ENCODE results near the gene RBFOX2.
A peak's percentile ranks its signal among the peaks of the same experiment; 100 is the strongest.

RBFOX2 gene

GRCh38 chr22:35938226-35938625 is 90.4 kb downstream of the RBFOX2 start:
- Histone ChIP-seq H3K27me3 (ENCODE audit: insufficient read depth, low read depth, severe bottlenecking) (no peaks in the 10 kb centered on the region), H3K36me3 (no peaks in the 10 kb centered on the region), H3K27ac (no peak overlapping the region), H3K9me3 (ENCODE audit: severe bottlenecking) (no peaks in the 10 kb centered on the region), H3K4me3 (ENCODE audit: low read depth, low read length) (no peak overlapping the region)
- DNase-seq: no peak
- TF ChIP-seq CTCF (IDR thresholded peaks at IDR 0.05; ENCODE audit: low read depth, low read length): no peak

GRCh38 chr22:35930933-35931332 is 97.7 kb downstream of the RBFOX2 start:
- Histone ChIP-seq H3K27me3 (ENCODE audit: insufficient read depth, low read depth, severe bottlenecking) (no peaks in the 10 kb centered on the region), H3K4me3 (ENCODE audit: low read depth, low read length) (no peak overlapping the region), H3K9me3 (ENCODE audit: severe bottlenecking) (no peaks in the 10 kb centered on the region), H3K36me3 (no peaks in the 10 kb centered on the region), H3K27ac (no peak overlapping the region)
- DNase-seq: peak; percentile 24
- TF ChIP-seq CTCF (IDR thresholded peaks at IDR 0.05; ENCODE audit: low read depth, low read length): peak; percentile 71

- DNase-seq: no peak
- TF ChIP-seq CTCF (IDR thresholded peaks at IDR 0.05; ENCODE audit: low read depth, low read length): no peak
These were observed 100.3 kb downstream of the RBFOX2 start for GRCh38 chr22:35928285-35928798.

GRCh38 chr22:35923026-35923425 is 105.6 kb downstream of the RBFOX2 start:
- H3K27ac ChIP-seq: no peak overlapping the region
- no peaks in the 10 kb centered on the region for H3K36me3 ChIP-seq
- no peaks in the 10 kb centered on the region for H3K9me3 ChIP-seq (ENCODE audit: severe bottlenecking)
- no peak for DNase-seq
- no peak for TF ChIP-seq CTCF (IDR thresholded peaks at IDR 0.05; ENCODE audit: low read depth, low read length)
- no peak overlapping the region for H3K4me3 ChIP-seq (ENCODE audit: low read depth, low read length)
- no peaks in the 10 kb centered on the region for H3K27me3 ChIP-seq (ENCODE audit: insufficient read depth, low read depth, severe bottlenecking)

More at GRCh38 chr22:35928285-35928798, 100.3 kb downstream of the RBFOX2 start:
- Histone ChIP-seq H3K27ac (no peak overlapping the region), H3K36me3 (no peaks in the 10 kb centered on the region), H3K4me3 (ENCODE audit: low read depth, low read length) (no peak overlapping the region), H3K9me3 (ENCODE audit: severe bottlenecking) (no peaks in the 10 kb centered on the region), H3K27me3 (ENCODE audit: insufficient read depth, low read depth, severe bottlenecking) (no peaks in the 10 kb centered on the region)

- Histone ChIP-seq H3K4me3 (ENCODE audit: low read depth, low read length) (no peak overlapping the region), H3K27ac (no peak overlapping the region), H3K36me3 (no peaks in the 10 kb centered on the region), H3K27me3 (ENCODE audit: insufficient read depth, low read depth, severe bottlenecking) (no peaks in the 10 kb centered on the region), H3K9me3 (ENCODE audit: severe bottlenecking) (no peaks in the 10 kb centered on the region)
- peak; percentile 71 for DNase-seq
- TF ChIP-seq CTCF (IDR thresholded peaks at IDR 0.05; ENCODE audit: low read depth, low read length): peak; percentile 86
These were observed 106.8 kb downstream of the RBFOX2 start for GRCh38 chr22:35921777-35922176.

- Histone ChIP-seq H3K27ac (no peak overlapping the region), H3K4me3 (ENCODE audit: low read depth, low read length) (no peak overlapping the region)
- TF ChIP-seq CTCF (IDR thresholded peaks at IDR 0.05; ENCODE audit: low read depth, low read length): no peak
These were observed 107.6 kb downstream of the RBFOX2 start for GRCh38 chr22:35921044-35921443.

More at GRCh38 chr22:35921044-35921443, 107.6 kb downstream of the RBFOX2 start:
- no peaks in the 10 kb centered on the region for H3K27me3 ChIP-seq (ENCODE audit: insufficient read depth, low read depth, severe bottlenecking)
- no peak for DNase-seq
- no peaks in the 10 kb centered on the region for H3K9me3 ChIP-seq (ENCODE audit: severe bottlenecking)
- no peaks in the 10 kb centered on the region for H3K36me3 ChIP-seq
